ENCODE results near the gene MRC2. TPM values are rescaled to one million over a fixed set of nuclear protein-coding genes. Genes with fewer than 3 reads are reported as not detected.

Gene MRC2
- total RNA-seq, 1 experiment from 2014 or later = 10.7 TPM

- BruUV-seq (replicated peaks) = no TSS peak
- H3K27ac ChIP-seq (ENCODE audit: low read depth, low read length) = no peak overlapping the region
- ChIA-PET RAD21 (ENCODE audit: low non-redundant PET in 1 of 2, low total read pairs in 2 of 2, uncharacterized antibody in 2 of 2, unreplicated experiment in 2 of 2) (no interaction called here), CTCF (no interaction called here), POLR2A (no interaction called here)
- intact Hi-C loops (cut with micrococcal nuclease) = no loop called here
- no peaks in the 10 kb centered on the region for H3K9me2 ChIP-seq (ENCODE audit: insufficient read depth)
- H3K27me3 ChIP-seq (ENCODE audit: insufficient read depth, low read length) = no peaks in the 10 kb centered on the region
- no peak for TF ChIP-seq SIN3A (IDR thresholded peaks at IDR 0.05; ENCODE audit: low read depth)
- TF ChIP-seq CEBPB (IDR thresholded peaks at IDR 0.05; ENCODE audit: low read depth) = no peak
- no peak for TF ChIP-seq POLR2A (IDR thresholded peaks at IDR 0.05; ENCODE audit: borderline replicate concordance, extremely low read depth, insufficient read depth, insufficient read length)
- no peak for TF ChIP-seq FOSL1 (IDR thresholded peaks at IDR 0.05; ENCODE audit: low read depth)
- TF ChIP-seq ZFX (IDR thresholded peaks at IDR 0.05) = no peak
- DNase-seq (ENCODE audit: low read depth, low spot score) (no peak), ATAC-seq (no peak)
- no peak overlapping the region for H2AFZ ChIP-seq (ENCODE audit: low read depth, low read length, poor library complexity, severe bottlenecking)
- no peak overlapping the region for H3K9ac ChIP-seq (ENCODE audit: low read length)
- no peak overlapping the region for H3K4me3 ChIP-seq (replicated peaks in 1 of 2; ENCODE audit: low read depth in 1 of 2, low read length in 2 of 2)
- no peaks in the 10 kb centered on the region for H3K79me2 ChIP-seq (ENCODE audit: insufficient read depth, low read length)
- H4K20me1 ChIP-seq (ENCODE audit: insufficient read depth) = no peaks in the 10 kb centered on the region
- no peak overlapping the region for H3K4me2 ChIP-seq (ENCODE audit: low read length)
- H3K4me1 ChIP-seq (ENCODE audit: control insufficient read depth in 1 of 2, insufficient read depth in 2 of 2, low read length in 2 of 2) = peaks cover 12 to 31% of the 10 kb centered on the region in 2 experiments
- no peaks in the 10 kb centered on the region for H3K36me3 ChIP-seq (ENCODE audit: control insufficient read depth in 1 of 2, insufficient read depth in 2 of 2, low read length in 2 of 2)
- H3K9me3 ChIP-seq (ENCODE audit: control insufficient read depth in 1 of 2, insufficient read depth in 1 of 2, low read depth in 1 of 2, low read length in 2 of 2) = peaks cover 0 to 15% of the 10 kb centered on the region in 2 experiments; a peak in 2 of 4 replicates
Measured at GRCh38 chr17:62713086-62713881, 85.8 kb downstream of the MRC2 start.

GRCh38 chr17:62714016-62714777 lies 86.7 kb downstream of the MRC2 start:
- no peaks in the 10 kb centered on the region for H3K79me2 ChIP-seq (ENCODE audit: insufficient read depth, low read length)
- DNase-seq (ENCODE audit: low read depth, low spot score) = no peak
- RAD21 ChIA-PET (ENCODE audit: low non-redundant PET in 1 of 2, low total read pairs in 2 of 2, uncharacterized antibody in 2 of 2, unreplicated experiment in 2 of 2) = no interaction called here
- no peaks in the 10 kb centered on the region for H3K27me3 ChIP-seq (ENCODE audit: insufficient read depth, low read length)
- CTCF ChIA-PET = no interaction called here
- peak overlapping the region; percentile 49 for H3K4me2 ChIP-seq (ENCODE audit: low read length)
- BruUV-seq (replicated peaks) = no TSS peak
- no peaks in the 10 kb centered on the region for H4K20me1 ChIP-seq (ENCODE audit: insufficient read depth)
- no peak for TF ChIP-seq ZNF274 (IDR thresholded peaks at IDR 0.05; ENCODE audit: low read depth, low read length)
- TF ChIP-seq EGR1 (IDR thresholded peaks at IDR 0.05; ENCODE audit: low read depth) = no peak
- TF ChIP-seq RAD21 (IDR thresholded peaks at IDR 0.05; ENCODE audit: low read depth) = no peak
- TF ChIP-seq CBX3 (IDR thresholded peaks at IDR 0.05; ENCODE audit: low read depth) = no peak; the same call in 1 of the 2 replicates
- TF ChIP-seq POLR2AphosphoS5 (IDR thresholded peaks at IDR 0.05; ENCODE audit: low read depth, low read length) = no peak
- TF ChIP-seq YY1 (IDR thresholded peaks at IDR 0.05; ENCODE audit: extremely low read depth, insufficient replicate concordance, low read depth, low read length) = no peak
- TF ChIP-seq ELF1 (IDR thresholded peaks at IDR 0.05; ENCODE audit: borderline replicate concordance, low read depth) = no peak
- TF ChIP-seq ZBTB33 (IDR thresholded peaks at IDR 0.05; ENCODE audit: extremely low read depth, insufficient replicate concordance, low read length) = no peak
- no peak for TF ChIP-seq ATF3 (IDR thresholded peaks at IDR 0.05)
- no peak for TF ChIP-seq EZH2phosphoT487 (IDR thresholded peaks at IDR 0.05; ENCODE audit: borderline replicate concordance)
- no peak for TF ChIP-seq MAX (IDR thresholded peaks at IDR 0.05)
- TF ChIP-seq EZH2 (IDR thresholded peaks at IDR 0.05) = no peak
- no peak for TF ChIP-seq SP1 (IDR thresholded peaks at IDR 0.05; ENCODE audit: low read depth)
- H2AFZ ChIP-seq (ENCODE audit: low read depth, low read length, poor library complexity, severe bottlenecking) = no peak overlapping the region
- peaks cover 0 to 6% of the 10 kb centered on the region in 2 experiments; a peak in 2 of 4 replicates for H3K9me3 ChIP-seq (ENCODE audit: control insufficient read depth in 1 of 2, insufficient read depth in 1 of 2, low read depth in 1 of 2, low read length in 2 of 2)
- intact Hi-C loops (cut with micrococcal nuclease) = no loop called here
- H3K4me1 ChIP-seq (ENCODE audit: control insufficient read depth in 1 of 2, insufficient read depth in 2 of 2, low read length in 2 of 2) = peaks cover 12 to 38% of the 10 kb centered on the region in 2 experiments
- no peak overlapping the region for H3K4me3 ChIP-seq (replicated peaks in 1 of 2; ENCODE audit: low read depth in 1 of 2, low read length in 2 of 2)
- no peak for ATAC-seq
- POLR2A ChIA-PET = no interaction called here
- H3K9me2 ChIP-seq (ENCODE audit: insufficient read depth) = no peaks in the 10 kb centered on the region
- H3K9ac ChIP-seq (ENCODE audit: low read length) = no peak overlapping the region
- no peak overlapping the region for H3K27ac ChIP-seq (ENCODE audit: low read depth, low read length)
- H3K36me3 ChIP-seq (ENCODE audit: control insufficient read depth in 1 of 2, insufficient read depth in 2 of 2, low read length in 2 of 2) = no peaks in the 10 kb centered on the region
